Stimulated activated CD4-positive, alpha-beta T cell treated with anti-CD3 and anti-CD28 coated beads, TNF-alpha, amount 100 ng/mL, for 4 hours (primary cell): ENCODE data around the gene MRPL1.
"Not testable (repeated sequence)": the region's sequence is repeated elsewhere in the genome, so short reads cannot be mapped to it uniquely, and the experiment has no call there.

Experiments
- DNase-seq, 3 experiments: peaks; one replicate each; pipeline ENCODE4 v3.0.0-alpha.2; 2020; ENCODE audit warnings: low read depth in 3 of 3

MRPL1 gene

GRCh38 chr4:77849278-77849965, 13.2 kb upstream of the MRPL1 start:
- no peak for DNase-seq

GRCh38 chr4:77852892-77853495, 9.6 kb upstream of the MRPL1 start:
- peak in 2 of 3 experiments; percentile 13 to 32 for DNase-seq

GRCh38 chr4:77854431-77855111, 8.1 kb upstream of the MRPL1 start:
- DNase-seq, result no peak

GRCh38 chr4:77856152-77856551, 6.5 kb upstream of the MRPL1 start:
- no peak for DNase-seq

- no peak for DNase-seq
These were observed 3.4 kb upstream of the MRPL1 start for GRCh38 chr4:77859256-77859655.

GRCh38 chr4:77861495-77861894, 1.1 kb upstream of the MRPL1 start:
- DNase-seq, result no peak

- not testable (repeated sequence) for DNase-seq
These were observed 711 bp downstream of the MRPL1 start for GRCh38 chr4:77863341-77863740.

GRCh38 chr4:77865259-77865658, 2.6 kb downstream of the MRPL1 start:
- DNase-seq, result no peak

GRCh38 chr4:77872723-77873445, 10.3 kb downstream of the MRPL1 start:
- no peak for DNase-seq

- no peak for DNase-seq
These were observed 14.5 kb downstream of the MRPL1 start for GRCh38 chr4:77877167-77877566.

GRCh38 chr4:77877771-77878565, 15.3 kb downstream of the MRPL1 start:
- DNase-seq, result no peak

- DNase-seq, result no peak
These were observed 18.2 kb downstream of the MRPL1 start for GRCh38 chr4:77880784-77881183.

GRCh38 chr4:77881460-77882295, 19.0 kb downstream of the MRPL1 start:
- no peak for DNase-seq

- no peak for DNase-seq
These were observed 30.8 kb downstream of the MRPL1 start for GRCh38 chr4:77893451-77893850.

- no peak for DNase-seq
These were observed 37.0 kb downstream of the MRPL1 start for GRCh38 chr4:77899607-77900006.

GRCh38 chr4:77903186-77903585, 40.6 kb downstream of the MRPL1 start:
- DNase-seq, result no peak

- no peak for DNase-seq
These were observed 43.1 kb downstream of the MRPL1 start for GRCh38 chr4:77905651-77906263.

- DNase-seq, result no peak
These were observed 48.0 kb downstream of the MRPL1 start for GRCh38 chr4:77910676-77911075.

- no peak for DNase-seq
These were observed 48.5 kb downstream of the MRPL1 start for GRCh38 chr4:77911091-77911490.

GRCh38 chr4:77911842-77912450, 49.3 kb downstream of the MRPL1 start:
- DNase-seq, result no peak
